ENCODE data around the gene ALK. TPM values are rescaled to one million over a fixed set of nuclear protein-coding genes. Genes with fewer than 3 reads are reported as not detected.
A peak's percentile ranks its signal among the peaks of the same experiment; 100 is the strongest.

Gene ALK
- total and polyA plus RNA-seq, 2 donors (not counting 1 experiment from before 2014, with no cell fraction given): under 0.01 to 0.02 TPM

DNA sequence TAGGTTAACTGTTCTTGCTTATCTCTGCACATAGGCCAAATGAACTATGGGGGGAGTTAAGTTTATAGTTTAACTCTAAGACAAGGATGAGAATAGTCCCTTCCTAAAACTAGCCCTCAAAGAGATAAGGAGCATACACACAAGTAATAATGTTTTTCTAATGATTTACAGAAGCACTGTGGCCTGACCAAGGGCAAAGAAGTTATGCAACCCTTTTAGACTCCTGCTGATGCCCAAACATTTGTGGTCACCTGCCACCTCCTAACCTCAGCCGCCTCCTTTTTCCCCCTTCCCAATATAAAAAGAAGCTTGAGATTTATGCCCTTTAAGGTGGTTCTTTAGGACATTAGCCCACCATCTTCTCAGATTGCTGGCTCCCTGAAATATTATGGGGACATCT is 357.7 kb downstream of the ALK start:
- H3K9me3 ChIP-seq (ENCODE audit: control insufficient read depth, insufficient read depth, low read depth, low read length): no peaks in the 10 kb centered on the region
- no peak overlapping the region for H2AFZ ChIP-seq (ENCODE audit: low read length)
- no peak for TF ChIP-seq EZH2 (IDR thresholded peaks at IDR 0.05; ENCODE audit: low read length, missing control alignments)
- TF ChIP-seq, protein P1, sequence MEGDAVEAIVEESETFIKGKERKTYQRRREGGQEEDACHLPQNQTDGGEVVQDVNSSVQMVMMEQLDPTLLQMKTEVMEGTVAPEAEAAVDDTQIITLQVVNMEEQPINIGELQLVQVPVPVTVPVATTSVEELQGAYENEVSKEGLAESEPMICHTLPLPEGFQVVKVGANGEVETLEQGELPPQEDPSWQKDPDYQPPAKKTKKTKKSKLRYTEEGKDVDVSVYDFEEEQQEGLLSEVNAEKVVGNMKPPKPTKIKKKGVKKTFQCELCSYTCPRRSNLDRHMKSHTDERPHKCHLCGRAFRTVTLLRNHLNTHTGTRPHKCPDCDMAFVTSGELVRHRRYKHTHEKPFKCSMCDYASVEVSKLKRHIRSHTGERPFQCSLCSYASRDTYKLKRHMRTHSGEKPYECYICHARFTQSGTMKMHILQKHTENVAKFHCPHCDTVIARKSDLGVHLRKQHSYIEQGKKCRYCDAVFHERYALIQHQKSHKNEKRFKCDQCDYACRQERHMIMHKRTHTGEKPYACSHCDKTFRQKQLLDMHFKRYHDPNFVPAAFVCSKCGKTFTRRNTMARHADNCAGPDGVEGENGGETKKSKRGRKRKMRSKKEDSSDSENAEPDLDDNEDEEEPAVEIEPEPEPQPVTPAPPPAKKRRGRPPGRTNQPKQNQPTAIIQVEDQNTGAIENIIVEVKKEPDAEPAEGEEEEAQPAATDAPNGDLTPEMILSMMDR (conservative IDR thresholded peaks at IDR 0.05 in 1 of 2, IDR thresholded peaks at IDR 0.05 in 1 of 2; ENCODE audit: low read depth in 1 of 2, low read length in 2 of 2): no peak
- H3K9ac ChIP-seq (ENCODE audit: insufficient read depth, low read length): no peak overlapping the region
- no peaks in the 10 kb centered on the region for H3K4me1 ChIP-seq (ENCODE audit: control insufficient read depth, extremely low read depth, insufficient read depth, low read length)
- H3K36me3 ChIP-seq (ENCODE audit: control insufficient read depth, insufficient read depth, low read length): no peaks in the 10 kb centered on the region
- no peak overlapping the region for H3K27ac ChIP-seq (ENCODE audit: insufficient read depth, low read length)
- no peak overlapping the region for H3K4me3 ChIP-seq (replicated peaks in 1 of 4; ENCODE audit: control extremely low read depth in 1 of 4, insufficient read depth in 1 of 4, low read depth in 3 of 4, low read length in 4 of 4)
- H4K20me1 ChIP-seq (ENCODE audit: control insufficient read depth, extremely low read depth, insufficient read depth, low read length): no peaks in the 10 kb centered on the region
- no peaks in the 10 kb centered on the region for H3K27me3 ChIP-seq (ENCODE audit: control insufficient read depth, insufficient read depth, low read length)
- H3K4me2 ChIP-seq (ENCODE audit: extremely low read depth, insufficient read depth, low read length): no peak overlapping the region
- no peak for DNase-seq (ENCODE audit: low read depth in 2 of 2)
- no peaks in the 10 kb centered on the region for H3K79me2 ChIP-seq (ENCODE audit: control insufficient read depth, insufficient read depth, low read length)

GRCh38 chr2:29562896-29563295 is 358.5 kb downstream of the ALK start:
- TF ChIP-seq EZH2 (IDR thresholded peaks at IDR 0.05; ENCODE audit: low read length, missing control alignments): no peak
- TF ChIP-seq, protein P1 (conservative IDR thresholded peaks at IDR 0.05 in 1 of 2, IDR thresholded peaks at IDR 0.05 in 1 of 2; ENCODE audit: low read depth in 1 of 2, low read length in 2 of 2): no peak
- Histone ChIP-seq H3K4me3 (replicated peaks in 1 of 4; ENCODE audit: control extremely low read depth in 1 of 4, insufficient read depth in 1 of 4, low read depth in 3 of 4, low read length in 4 of 4) (no peak overlapping the region), H3K36me3 (ENCODE audit: control insufficient read depth, insufficient read depth, low read length) (no peaks in the 10 kb centered on the region), H4K20me1 (ENCODE audit: control insufficient read depth, extremely low read depth, insufficient read depth, low read length) (no peaks in the 10 kb centered on the region), H3K79me2 (ENCODE audit: control insufficient read depth, insufficient read depth, low read length) (no peaks in the 10 kb centered on the region), H3K9ac (ENCODE audit: insufficient read depth, low read length) (no peak overlapping the region), H3K27me3 (ENCODE audit: control insufficient read depth, insufficient read depth, low read length) (no peaks in the 10 kb centered on the region), H2AFZ (ENCODE audit: low read length) (no peak overlapping the region), H3K4me1 (ENCODE audit: control insufficient read depth, extremely low read depth, insufficient read depth, low read length) (no peaks in the 10 kb centered on the region), H3K9me3 (ENCODE audit: control insufficient read depth, insufficient read depth, low read depth, low read length) (no peaks in the 10 kb centered on the region), H3K27ac (ENCODE audit: insufficient read depth, low read length) (no peak overlapping the region), H3K4me2 (ENCODE audit: extremely low read depth, insufficient read depth, low read length) (no peak overlapping the region)
- peak in 1 of 2 donors; percentile 58 for DNase-seq (ENCODE audit: low read depth in 2 of 2)

GRCh38 chr2:29562319-29562718 is 359.1 kb downstream of the ALK start:
- DNase-seq (ENCODE audit: low read depth in 2 of 2): peak in 1 of 2 donors; percentile 72
- no peaks in the 10 kb centered on the region for H3K27me3 ChIP-seq (ENCODE audit: control insufficient read depth, insufficient read depth, low read length)
- TF ChIP-seq, protein P1 (conservative IDR thresholded peaks at IDR 0.05 in 1 of 2, IDR thresholded peaks at IDR 0.05 in 1 of 2; ENCODE audit: low read depth in 1 of 2, low read length in 2 of 2): no peak
- no peak overlapping the region for H2AFZ ChIP-seq (ENCODE audit: low read length)
- no peak overlapping the region for H3K4me2 ChIP-seq (ENCODE audit: extremely low read depth, insufficient read depth, low read length)
- no peaks in the 10 kb centered on the region for H4K20me1 ChIP-seq (ENCODE audit: control insufficient read depth, extremely low read depth, insufficient read depth, low read length)
- H3K4me1 ChIP-seq (ENCODE audit: control insufficient read depth, extremely low read depth, insufficient read depth, low read length): no peaks in the 10 kb centered on the region
- H3K9ac ChIP-seq (ENCODE audit: insufficient read depth, low read length): no peak overlapping the region
- no peaks in the 10 kb centered on the region for H3K9me3 ChIP-seq (ENCODE audit: control insufficient read depth, insufficient read depth, low read depth, low read length)
- H3K4me3 ChIP-seq (replicated peaks in 1 of 4; ENCODE audit: control extremely low read depth in 1 of 4, insufficient read depth in 1 of 4, low read depth in 3 of 4, low read length in 4 of 4): no peak overlapping the region
- no peak overlapping the region for H3K27ac ChIP-seq (ENCODE audit: insufficient read depth, low read length)
- no peaks in the 10 kb centered on the region for H3K79me2 ChIP-seq (ENCODE audit: control insufficient read depth, insufficient read depth, low read length)
- no peaks in the 10 kb centered on the region for H3K36me3 ChIP-seq (ENCODE audit: control insufficient read depth, insufficient read depth, low read length)
